SK-N-SH treated with all-trans-retinoic acid at 6 μM for 48 hours (cell line): ENCODE results near the gene CCDC38.

Experiments
- ATAC-seq: fragments of 200-7000 bp; cut with Tn5 transposase; 3 replicates; pipeline ENCODE4 v1.9.1; 2020; ENCODE audit warnings: mild to moderate bottlenecking, moderate library complexity
- ARNTL ChIP-seq: fragments of 450-650 bp; formaldehyde crosslinking; IDR thresholded peaks from 2 replicates; pipeline ENCODE4 v1.5.0; 2020; ENCODE audit warnings: low read depth, mild to moderate bottlenecking, moderate library complexity, borderline replicate concordance
- BACH2 ChIP-seq: fragments of 250-450 bp; sonication (Bioruptor Pico); IDR thresholded peaks from 2 replicates; pipeline ENCODE4 v1.9.0; 2021; ENCODE audit warnings: mild to moderate bottlenecking, borderline replicate concordance
- CREB5 ChIP-seq: fragments of 250-450 bp; sonication (Bioruptor Pico); IDR thresholded peaks from 2 replicates; pipeline ENCODE4 v1.5.1; 2020; ENCODE audit warnings: low read depth, mild to moderate bottlenecking, moderate library complexity
- CSDC2 ChIP-seq: fragments of 250-450 bp; sonication (Bioruptor Pico); IDR thresholded peaks from 2 replicates; pipeline ENCODE4 v1.5.0; 2020; ENCODE audit warnings: mild to moderate bottlenecking, moderate library complexity
- ESRRG ChIP-seq: fragments of 250-450 bp; sonication (Bioruptor Pico); IDR thresholded peaks from 2 replicates; pipeline ENCODE4 v1.6.1; 2021; ENCODE audit warnings: mild to moderate bottlenecking
- GLIS3 ChIP-seq: fragments of 250-450 bp; sonication (Bioruptor Pico); IDR thresholded peaks from 2 replicates; pipeline ENCODE4 v1.5.0; 2020; ENCODE audit warnings: mild to moderate bottlenecking, moderate library complexity
- ISL1 ChIP-seq: fragments of 250-450 bp; sonication (Bioruptor Pico); IDR thresholded peaks from 2 replicates; pipeline ENCODE4 v2.1.2; 2022; ENCODE audit warnings: mild to moderate bottlenecking, moderate library complexity
- OSR1 ChIP-seq: fragments of 250-450 bp; sonication (Bioruptor Pico); IDR thresholded peaks from 2 replicates; pipeline ENCODE4 v1.8.0; 2022; ENCODE audit warnings: moderate library complexity, mild to moderate bottlenecking, inconsistent platforms
- PATZ1 ChIP-seq: fragments of 250-450 bp; sonication (Bioruptor Pico); IDR thresholded peaks from 2 replicates; pipeline ENCODE4 v1.8.0; 2020; ENCODE audit warnings: mild to moderate bottlenecking, moderate library complexity, borderline replicate concordance
- POU6F1 ChIP-seq: fragments of 250-450 bp; sonication (Bioruptor Pico); IDR thresholded peaks from 2 replicates; pipeline ENCODE4 v1.8.0; 2021; ENCODE audit warnings: low read depth, mild to moderate bottlenecking, moderate library complexity, borderline replicate concordance
- PPARA ChIP-seq: fragments of 250-450 bp; sonication (Bioruptor Pico); IDR thresholded peaks from 2 replicates; pipeline ENCODE4 v1.5.0; 2020; ENCODE audit warnings: mild to moderate bottlenecking, borderline replicate concordance
- RARB ChIP-seq: fragments of 250-450 bp; sonication (Bioruptor Pico); IDR thresholded peaks from 2 replicates; pipeline ENCODE4 v1.8.0; 2021; ENCODE audit warnings: mild to moderate bottlenecking, moderate library complexity
- TCF4 ChIP-seq: fragments of 250-450 bp; sonication (Bioruptor Pico); IDR thresholded peaks from 2 replicates; pipeline ENCODE4 v1.8.0; 2021; ENCODE audit warnings: mild to moderate bottlenecking, moderate library complexity, borderline replicate concordance
- TOX ChIP-seq: fragments of 250-450 bp; sonication (Bioruptor Pico); IDR thresholded peaks from 2 replicates; pipeline ENCODE4 v1.8.0; 2021; ENCODE audit warnings: mild to moderate bottlenecking, moderate library complexity, borderline replicate concordance
- ZC3H10 ChIP-seq: fragments of 250-450 bp; sonication (Bioruptor Pico); IDR thresholded peaks from 2 replicates; pipeline ENCODE4 v1.5.1; 2021; ENCODE audit warnings: mild to moderate bottlenecking, moderate library complexity
- ZFP3 ChIP-seq: fragments of 250-450 bp; sonication (Bioruptor Pico); IDR thresholded peaks from 2 replicates; pipeline ENCODE4 v1.5.0; 2020; ENCODE audit warnings: mild to moderate bottlenecking, moderate library complexity
- ZFP30 ChIP-seq: fragments of 450-650 bp; formaldehyde crosslinking; IDR thresholded peaks from 2 replicates; pipeline ENCODE4 v1.5.0; 2022; ENCODE audit warnings: mild to moderate bottlenecking, moderate library complexity
- ZNF565 ChIP-seq: fragments of 450-650 bp; formaldehyde crosslinking; conservative IDR thresholded peaks from 2 replicates; pipeline ENCODE4 v1.5.0; 2020; ENCODE audit warnings: low read depth, mild to moderate bottlenecking, moderate library complexity
- ZNF70 ChIP-seq: fragments of 450-650 bp; formaldehyde crosslinking; IDR thresholded peaks from 2 replicates; pipeline ENCODE4 v1.5.0; 2020; ENCODE audit warnings: mild to moderate bottlenecking, moderate library complexity
- ZNF8 ChIP-seq: fragments of 450-650 bp; formaldehyde crosslinking; IDR thresholded peaks from 2 replicates; pipeline ENCODE4 v1.5.0; 2020; ENCODE audit warnings: mild to moderate bottlenecking, moderate library complexity

Gene CCDC38

GRCh38 chr12:95851606-95852005 is 90.8 kb downstream of the CCDC38 start:
- ATAC-seq, result no peak

GRCh38 chr12:95848575-95849388 is 93.6 kb downstream of the CCDC38 start:
- no peak for TF ChIP-seq PPARA (CRISPR knock-in tag)
- no peak for TF ChIP-seq ZC3H10 (CRISPR knock-in tag)
- TF ChIP-seq OSR1 (CRISPR knock-in tag), result no peak
- TF ChIP-seq ZNF565, result no peak
- TF ChIP-seq ZNF70 (CRISPR knock-in tag), result no peak
- TF ChIP-seq ZFP30, result no peak
- no peak for TF ChIP-seq POU6F1 (CRISPR knock-in tag)
- no peak for TF ChIP-seq PATZ1
- TF ChIP-seq ZNF8 (CRISPR knock-in tag), result no peak
- TF ChIP-seq TOX (CRISPR knock-in tag), result no peak
- no peak for TF ChIP-seq RARB (CRISPR knock-in tag)
- no peak for TF ChIP-seq GLIS3 (CRISPR knock-in tag)
- TF ChIP-seq ARNTL, result no peak
- TF ChIP-seq CSDC2 (CRISPR knock-in tag), result no peak
- TF ChIP-seq ZFP3 (CRISPR knock-in tag), result no peak
- TF ChIP-seq, all 23 proteins: peak for 0
- peak; percentile 91 for ATAC-seq

More at GRCh38 chr12:95851606-95852005, 90.8 kb downstream of the CCDC38 start:
- TF ChIP-seq PATZ1 (no peak), ISL1 (no peak), BACH2 (no peak), ZFP30 (no peak), ESRRG (CRISPR knock-in tag) (no peak), OSR1 (CRISPR knock-in tag) (no peak), RARB (CRISPR knock-in tag) (no peak)

GRCh38 chr12:95842426-95842825 is 100.0 kb downstream of the CCDC38 start:
- peak; percentile 34; the same call in 1 of the 3 replicates for ATAC-seq

GRCh38 chr12:95838125-95838524 is 104.3 kb downstream of the CCDC38 start:
- no peak for TF ChIP-seq ZNF70 (CRISPR knock-in tag)
- TF ChIP-seq ZC3H10 (CRISPR knock-in tag), result no peak
- TF ChIP-seq ARNTL, result no peak
- peak; percentile 82; the same call in 1 of the 2 replicates for TF ChIP-seq TCF4
- no peak for TF ChIP-seq CSDC2 (CRISPR knock-in tag)
- TF ChIP-seq ESRRG (CRISPR knock-in tag), result no peak
- no peak for TF ChIP-seq POU6F1 (CRISPR knock-in tag)
- peak; percentile 44; the same call in 1 of the 2 replicates for TF ChIP-seq ZNF8 (CRISPR knock-in tag)
- TF ChIP-seq CREB5 (CRISPR knock-in tag), result no peak
- no peak for TF ChIP-seq PATZ1
- peak; percentile 61 for ATAC-seq
